GM23338 (cell line): ENCODE data around the gene EXO1. TPM values are rescaled to one million over a fixed set of nuclear protein-coding genes. Genes with fewer than 3 reads are reported as not detected.

Experiments
- ATAC-seq: fragments of 200-7000 bp; cut with Tn5 transposase; 3 replicates; pipeline ENCODE4 v1.9.1; 2020
- DNase-seq: peaks from one replicate; pipeline ENCODE4 v3.0.0-alpha.2; 2015; ENCODE audit warnings: low spot score
- H2AFZ ChIP-seq: fragments of 200-600 bp; sonication (generic); 2 replicates; pipeline ENCODE4 v1.8.0; 2016; ENCODE audit warnings: antibody characterized with exemption, mild to moderate bottlenecking, moderate library complexity
- H3F3A ChIP-seq: fragments of 200-600 bp; sonication (generic); replicated peaks from 2 replicates; pipeline ENCODE4 v1.8.0; 2017; ENCODE audit warnings: antibody characterized with exemption, mixed run types, low read depth
- H3K27ac ChIP-seq: fragments of 200-600 bp; sonication (generic); 2 replicates; pipeline ENCODE4 v1.6.1; 2016; ENCODE audit warnings: low read depth
- H3K27me3 ChIP-seq: fragments of 200-600 bp; sonication (generic); 2 replicates; pipeline ENCODE4 v1.8.0; 2016; ENCODE audit warnings: mild to moderate bottlenecking, mixed run types, moderate library complexity; ENCODE audit not compliant: insufficient read depth
- H3K36me3 ChIP-seq: fragments of 200-600 bp; sonication (generic); 2 replicates; pipeline ENCODE4 v1.8.0; 2016; ENCODE audit warnings: mild to moderate bottlenecking; ENCODE audit not compliant: insufficient read depth
- H3K4me1 ChIP-seq: fragments of 200-600 bp; sonication (generic); 2 replicates; pipeline ENCODE4 v1.8.0; 2016; ENCODE audit warnings: mild to moderate bottlenecking, moderate library complexity; ENCODE audit not compliant: insufficient read depth
- H3K4me2 ChIP-seq: fragments of 200-600 bp; sonication (generic); 2 replicates; pipeline ENCODE4 v1.7.1; 2017; ENCODE audit warnings: mixed run types
- H3K4me3 ChIP-seq: fragments of 200-600 bp; sonication (generic); 2 replicates; pipeline ENCODE4 v1.6.1; 2016; ENCODE audit warnings: mixed run types
- H3K79me2 ChIP-seq: fragments of 200-600 bp; sonication (generic); replicated peaks from 2 replicates; pipeline ENCODE4 v1.8.0; 2017; ENCODE audit warnings: mild to moderate bottlenecking; ENCODE audit not compliant: insufficient read depth
- H3K9me2 ChIP-seq: fragments of 200-600 bp; sonication (generic); 2 replicates; pipeline ENCODE4 v1.8.0; 2017; ENCODE audit not compliant: insufficient read depth
- H4K20me1 ChIP-seq: fragments of 200-600 bp; sonication (generic); replicated peaks from 2 replicates; pipeline ENCODE4 v1.8.0; 2017; ENCODE audit warnings: mild to moderate bottlenecking; ENCODE audit not compliant: insufficient read depth
- H3K27ac Mint-ChIP-seq: 2 replicates; pipeline ENCODE4 v1.8.0; 2020; ENCODE audit warnings: inconsistent platforms, mild to moderate bottlenecking, moderate library complexity, mixed read lengths
- H3K27me3 Mint-ChIP-seq: 3 replicates; pipeline ENCODE4 v1.8.0; 2022; ENCODE audit warnings: low read depth, mild to moderate bottlenecking, moderate library complexity, mixed read lengths, inconsistent platforms; ENCODE audit not compliant: insufficient read depth, poor library complexity
- H3K36me3 Mint-ChIP-seq: 3 replicates; pipeline ENCODE4 v1.8.0; 2021; ENCODE audit warnings: low read depth, mild to moderate bottlenecking, inconsistent platforms, moderate library complexity, mixed read lengths
- H3K4me1 Mint-ChIP-seq: 3 replicates; pipeline ENCODE4 v1.8.0; 2020; ENCODE audit warnings: mild to moderate bottlenecking, inconsistent platforms, mixed read lengths
- H3K4me3 Mint-ChIP-seq: 3 replicates; pipeline ENCODE4 v1.8.0; 2021; ENCODE audit warnings: moderate library complexity, mild to moderate bottlenecking, inconsistent platforms, mixed read lengths
- H3K9me3 Mint-ChIP-seq: 3 replicates; pipeline ENCODE4 v1.8.0; 2020; ENCODE audit warnings: moderate library complexity, mild to moderate bottlenecking, inconsistent platforms, mixed read lengths
- CREB1 ChIP-seq: fragments of 250-450 bp; sonication (Bioruptor Pico); IDR thresholded peaks from 2 replicates; pipeline ENCODE4 v1.5.0; 2020; ENCODE audit warnings: low read depth, mild to moderate bottlenecking, moderate library complexity
- EZH2 ChIP-seq: fragments of 200-600 bp; sonication (generic); IDR thresholded peaks from one replicate; pipeline ENCODE4 v1.8.0; 2017; ENCODE audit warnings: antibody characterized with exemption, mild to moderate bottlenecking, low read depth; ENCODE audit not compliant: unreplicated experiment
- EZH2phosphoT487 ChIP-seq: fragments of 200-600 bp; sonication (generic); IDR thresholded peaks from one replicate; pipeline ENCODE4 v1.8.1; 2018; ENCODE audit warnings: antibody characterized with exemption; ENCODE audit not compliant: unreplicated experiment
- JUNB ChIP-seq: IDR thresholded peaks from one replicate; pipeline ENCODE4 v1.6.1; 2016; ENCODE audit warnings: antibody characterized with exemption; ENCODE audit not compliant: unreplicated experiment
- POLR2AphosphoS5 ChIP-seq: IDR thresholded peaks from 2 replicates; pipeline ENCODE4 v1.6.1; 2016; ENCODE audit warnings: antibody characterized with exemption, low read depth
- STAT1 ChIP-seq: IDR thresholded peaks from one replicate; pipeline ENCODE4 v1.6.1; 2016; ENCODE audit warnings: antibody characterized with exemption; ENCODE audit not compliant: unreplicated experiment
- polyA plus RNA-seq: library from polyadenylated mRNA; unstranded; fragments of >200 nt; fragmentation: Nextera tagmentation; extraction: Ambion mirVana; gene quantifications from 2 replicates; pipeline ENCODE4 v1.2.1, GENCODE V29; 2016
- total RNA-seq: library from RNA; depleted of rRNA; stranded (reverse); fragments of >200 nt; shearing (Covaris generic); gene quantifications from 2 replicates; pipeline ENCODE4 v1.2.3, GENCODE V29; 2014
- TF ChIP-seq, protein P1 (sequence below): IDR thresholded peaks from one replicate; pipeline ENCODE4 v1.6.1; 2018; ENCODE audit warnings: antibody characterized with exemption; ENCODE audit not compliant: unreplicated experiment
- TF ChIP-seq, protein P2 (sequence below), 2 experiments: fragments of 200-600 bp in 1 of 2; sonication (generic) in 1 of 2; conservative IDR thresholded peaks; 2 replicates each; pipeline versions ENCODE4 v1.5.1 to v1.6.1; 2016 to 2017; ENCODE audit warnings: antibody characterized with exemption in 2 of 2, low read depth in 2 of 2, mild to moderate bottlenecking in 2 of 2, moderate library complexity in 1 of 2
- TF ChIP-seq, protein P3 (sequence below): fragments of 250-450 bp; sonication (Bioruptor Pico); IDR thresholded peaks from 2 replicates; pipeline ENCODE4 v1.5.0; 2020; ENCODE audit warnings: mild to moderate bottlenecking, moderate library complexity

EXO1 gene
- total and polyA plus RNA-seq, 2 experiments from 2014 or later, result 16.2 to 34.0 TPM

DNA sequence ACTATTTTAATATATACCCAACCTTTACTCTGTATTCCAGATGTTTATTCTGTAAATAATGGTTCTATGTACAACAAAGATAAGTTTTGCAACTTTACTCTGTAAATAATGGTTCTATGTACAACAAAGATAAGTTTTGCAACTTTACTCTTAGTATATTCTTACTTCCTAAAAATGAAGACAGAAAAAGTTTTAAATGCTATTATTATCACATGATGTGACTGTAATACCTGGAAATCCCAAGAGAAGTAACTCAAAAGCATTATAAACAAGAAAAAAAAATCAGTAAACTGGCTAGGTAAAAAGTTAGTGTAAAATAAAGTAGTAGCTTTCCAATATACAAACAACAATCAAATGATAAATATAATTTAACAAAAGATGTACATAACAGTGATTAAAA lies 18.5 kb upstream of the EXO1 start (continued):
- TF ChIP-seq, protein P1, sequence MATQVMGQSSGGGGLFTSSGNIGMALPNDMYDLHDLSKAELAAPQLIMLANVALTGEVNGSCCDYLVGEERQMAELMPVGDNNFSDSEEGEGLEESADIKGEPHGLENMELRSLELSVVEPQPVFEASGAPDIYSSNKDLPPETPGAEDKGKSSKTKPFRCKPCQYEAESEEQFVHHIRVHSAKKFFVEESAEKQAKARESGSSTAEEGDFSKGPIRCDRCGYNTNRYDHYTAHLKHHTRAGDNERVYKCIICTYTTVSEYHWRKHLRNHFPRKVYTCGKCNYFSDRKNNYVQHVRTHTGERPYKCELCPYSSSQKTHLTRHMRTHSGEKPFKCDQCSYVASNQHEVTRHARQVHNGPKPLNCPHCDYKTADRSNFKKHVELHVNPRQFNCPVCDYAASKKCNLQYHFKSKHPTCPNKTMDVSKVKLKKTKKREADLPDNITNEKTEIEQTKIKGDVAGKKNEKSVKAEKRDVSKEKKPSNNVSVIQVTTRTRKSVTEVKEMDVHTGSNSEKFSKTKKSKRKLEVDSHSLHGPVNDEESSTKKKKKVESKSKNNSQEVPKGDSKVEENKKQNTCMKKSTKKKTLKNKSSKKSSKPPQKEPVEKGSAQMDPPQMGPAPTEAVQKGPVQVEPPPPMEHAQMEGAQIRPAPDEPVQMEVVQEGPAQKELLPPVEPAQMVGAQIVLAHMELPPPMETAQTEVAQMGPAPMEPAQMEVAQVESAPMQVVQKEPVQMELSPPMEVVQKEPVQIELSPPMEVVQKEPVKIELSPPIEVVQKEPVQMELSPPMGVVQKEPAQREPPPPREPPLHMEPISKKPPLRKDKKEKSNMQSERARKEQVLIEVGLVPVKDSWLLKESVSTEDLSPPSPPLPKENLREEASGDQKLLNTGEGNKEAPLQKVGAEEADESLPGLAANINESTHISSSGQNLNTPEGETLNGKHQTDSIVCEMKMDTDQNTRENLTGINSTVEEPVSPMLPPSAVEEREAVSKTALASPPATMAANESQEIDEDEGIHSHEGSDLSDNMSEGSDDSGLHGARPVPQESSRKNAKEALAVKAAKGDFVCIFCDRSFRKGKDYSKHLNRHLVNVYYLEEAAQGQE, result no peak
- TF ChIP-seq POLR2AphosphoS5, result no peak
- TF ChIP-seq CREB1 (CRISPR knock-in tag), result no peak
- TF ChIP-seq JUNB, result no peak
- TF ChIP-seq EZH2, result no peak
- TF ChIP-seq STAT1, result no peak
- TF ChIP-seq, protein P2, sequence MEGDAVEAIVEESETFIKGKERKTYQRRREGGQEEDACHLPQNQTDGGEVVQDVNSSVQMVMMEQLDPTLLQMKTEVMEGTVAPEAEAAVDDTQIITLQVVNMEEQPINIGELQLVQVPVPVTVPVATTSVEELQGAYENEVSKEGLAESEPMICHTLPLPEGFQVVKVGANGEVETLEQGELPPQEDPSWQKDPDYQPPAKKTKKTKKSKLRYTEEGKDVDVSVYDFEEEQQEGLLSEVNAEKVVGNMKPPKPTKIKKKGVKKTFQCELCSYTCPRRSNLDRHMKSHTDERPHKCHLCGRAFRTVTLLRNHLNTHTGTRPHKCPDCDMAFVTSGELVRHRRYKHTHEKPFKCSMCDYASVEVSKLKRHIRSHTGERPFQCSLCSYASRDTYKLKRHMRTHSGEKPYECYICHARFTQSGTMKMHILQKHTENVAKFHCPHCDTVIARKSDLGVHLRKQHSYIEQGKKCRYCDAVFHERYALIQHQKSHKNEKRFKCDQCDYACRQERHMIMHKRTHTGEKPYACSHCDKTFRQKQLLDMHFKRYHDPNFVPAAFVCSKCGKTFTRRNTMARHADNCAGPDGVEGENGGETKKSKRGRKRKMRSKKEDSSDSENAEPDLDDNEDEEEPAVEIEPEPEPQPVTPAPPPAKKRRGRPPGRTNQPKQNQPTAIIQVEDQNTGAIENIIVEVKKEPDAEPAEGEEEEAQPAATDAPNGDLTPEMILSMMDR (conservative IDR thresholded peaks at IDR 0.05; ENCODE audit: low read depth in 2 of 2), result no peak
- TF ChIP-seq EZH2phosphoT487, result no peak

DNA sequence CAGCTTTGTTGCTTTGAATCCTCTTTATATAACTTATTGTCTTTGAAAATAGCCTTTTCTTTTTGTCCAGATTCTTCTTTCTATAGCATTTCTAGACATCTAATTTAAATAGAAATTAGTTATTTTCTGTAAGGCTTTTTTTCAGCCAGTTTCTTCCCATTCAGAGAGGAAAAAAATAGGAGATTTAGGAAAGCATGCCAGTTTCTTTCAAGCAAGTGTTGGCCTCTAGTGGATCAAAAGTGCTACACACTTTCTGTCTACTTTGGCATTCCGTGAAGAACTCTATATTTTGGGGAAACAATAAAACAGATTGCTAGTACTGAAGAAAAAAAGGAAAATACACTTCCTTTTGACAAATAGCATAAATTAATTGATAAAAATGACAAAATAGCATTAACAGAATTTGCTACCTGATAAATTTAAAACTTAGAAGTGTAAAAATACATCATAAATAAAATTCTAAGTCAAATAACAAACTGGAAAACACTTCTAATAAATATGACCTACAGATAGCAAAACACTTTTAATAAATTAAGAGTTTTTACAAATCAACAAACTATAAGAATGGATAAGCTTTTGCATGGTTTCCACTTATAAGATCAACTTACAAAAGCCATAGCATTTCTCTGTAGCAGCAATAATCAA lies 13.1 kb upstream of the EXO1 start:
- no peak overlapping the region for H3K4me3 Mint-ChIP-seq
- H3K4me1 ChIP-seq, result no peaks in the 10 kb centered on the region
- H3K27me3 Mint-ChIP-seq, result no peaks in the 10 kb centered on the region
- H3K36me3 Mint-ChIP-seq, result no peaks in the 10 kb centered on the region
- H3K4me3 ChIP-seq, result no peak overlapping the region
- H3K27ac ChIP-seq, result no peak overlapping the region
- no peaks in the 10 kb centered on the region for H3K36me3 ChIP-seq
- no peak overlapping the region for H2AFZ ChIP-seq
- H3F3A ChIP-seq, result no peaks in the 10 kb centered on the region
- H3K4me2 ChIP-seq, result no peak overlapping the region
- H3K9me3 Mint-ChIP-seq, result no peaks in the 10 kb centered on the region
- no peaks in the 10 kb centered on the region for H4K20me1 ChIP-seq
- TF ChIP-seq, protein P3, sequence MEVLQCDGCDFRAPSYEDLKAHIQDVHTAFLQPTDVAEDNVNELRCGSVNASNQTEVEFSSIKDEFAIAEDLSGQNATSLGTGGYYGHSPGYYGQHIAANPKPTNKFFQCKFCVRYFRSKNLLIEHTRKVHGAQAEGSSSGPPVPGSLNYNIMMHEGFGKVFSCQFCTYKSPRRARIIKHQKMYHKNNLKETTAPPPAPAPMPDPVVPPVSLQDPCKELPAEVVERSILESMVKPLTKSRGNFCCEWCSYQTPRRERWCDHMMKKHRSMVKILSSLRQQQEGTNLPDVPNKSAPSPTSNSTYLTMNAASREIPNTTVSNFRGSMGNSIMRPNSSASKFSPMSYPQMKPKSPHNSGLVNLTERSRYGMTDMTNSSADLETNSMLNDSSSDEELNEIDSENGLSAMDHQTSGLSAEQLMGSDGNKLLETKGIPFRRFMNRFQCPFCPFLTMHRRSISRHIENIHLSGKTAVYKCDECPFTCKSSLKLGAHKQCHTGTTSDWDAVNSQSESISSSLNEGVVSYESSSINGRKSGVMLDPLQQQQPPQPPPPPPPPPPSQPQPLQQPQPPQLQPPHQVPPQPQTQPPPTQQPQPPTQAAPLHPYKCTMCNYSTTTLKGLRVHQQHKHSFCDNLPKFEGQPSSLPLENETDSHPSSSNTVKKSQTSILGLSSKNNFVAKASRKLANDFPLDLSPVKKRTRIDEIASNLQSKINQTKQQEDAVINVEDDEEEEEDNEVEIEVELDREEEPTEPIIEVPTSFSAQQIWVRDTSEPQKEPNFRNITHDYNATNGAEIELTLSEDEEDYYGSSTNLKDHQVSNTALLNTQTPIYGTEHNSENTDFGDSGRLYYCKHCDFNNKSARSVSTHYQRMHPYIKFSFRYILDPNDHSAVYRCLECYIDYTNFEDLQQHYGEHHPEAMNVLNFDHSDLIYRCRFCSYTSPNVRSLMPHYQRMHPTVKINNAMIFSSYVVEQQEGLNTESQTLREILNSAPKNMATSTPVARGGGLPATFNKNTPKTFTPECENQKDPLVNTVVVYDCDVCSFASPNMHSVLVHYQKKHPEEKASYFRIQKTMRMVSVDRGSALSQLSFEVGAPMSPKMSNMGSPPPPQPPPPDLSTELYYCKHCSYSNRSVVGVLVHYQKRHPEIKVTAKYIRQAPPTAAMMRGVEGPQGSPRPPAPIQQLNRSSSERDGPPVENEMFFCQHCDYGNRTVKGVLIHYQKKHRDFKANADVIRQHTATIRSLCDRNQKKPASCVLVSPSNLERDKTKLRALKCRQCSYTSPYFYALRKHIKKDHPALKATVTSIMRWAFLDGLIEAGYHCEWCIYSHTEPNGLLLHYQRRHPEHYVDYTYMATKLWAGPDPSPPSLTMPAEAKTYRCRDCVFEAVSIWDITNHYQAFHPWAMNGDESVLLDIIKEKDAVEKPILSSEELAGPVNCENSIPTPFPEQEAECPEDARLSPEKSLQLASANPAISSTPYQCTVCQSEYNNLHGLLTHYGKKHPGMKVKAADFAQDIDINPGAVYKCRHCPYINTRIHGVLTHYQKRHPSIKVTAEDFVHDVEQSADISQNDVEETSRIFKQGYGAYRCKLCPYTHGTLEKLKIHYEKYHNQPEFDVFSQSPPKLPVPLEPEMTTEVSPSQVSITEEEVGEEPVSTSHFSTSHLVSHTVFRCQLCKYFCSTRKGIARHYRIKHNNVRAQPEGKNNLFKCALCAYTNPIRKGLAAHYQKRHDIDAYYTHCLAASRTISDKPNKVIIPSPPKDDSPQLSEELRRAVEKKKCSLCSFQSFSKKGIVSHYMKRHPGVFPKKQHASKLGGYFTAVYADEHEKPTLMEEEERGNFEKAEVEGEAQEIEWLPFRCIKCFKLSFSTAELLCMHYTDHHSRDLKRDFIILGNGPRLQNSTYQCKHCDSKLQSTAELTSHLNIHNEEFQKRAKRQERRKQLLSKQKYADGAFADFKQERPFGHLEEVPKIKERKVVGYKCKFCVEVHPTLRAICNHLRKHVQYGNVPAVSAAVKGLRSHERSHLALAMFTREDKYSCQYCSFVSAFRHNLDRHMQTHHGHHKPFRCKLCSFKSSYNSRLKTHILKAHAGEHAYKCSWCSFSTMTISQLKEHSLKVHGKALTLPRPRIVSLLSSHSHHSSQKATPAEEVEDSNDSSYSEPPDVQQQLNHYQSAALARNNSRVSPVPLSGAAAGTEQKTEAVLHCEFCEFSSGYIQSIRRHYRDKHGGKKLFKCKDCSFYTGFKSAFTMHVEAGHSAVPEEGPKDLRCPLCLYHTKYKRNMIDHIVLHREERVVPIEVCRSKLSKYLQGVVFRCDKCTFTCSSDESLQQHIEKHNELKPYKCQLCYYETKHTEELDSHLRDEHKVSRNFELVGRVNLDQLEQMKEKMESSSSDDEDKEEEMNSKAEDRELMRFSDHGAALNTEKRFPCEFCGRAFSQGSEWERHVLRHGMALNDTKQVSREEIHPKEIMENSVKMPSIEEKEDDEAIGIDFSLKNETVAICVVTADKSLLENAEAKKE (CRISPR knock-in tag), result no peak
- TF ChIP-seq, protein P2 (conservative IDR thresholded peaks at IDR 0.05; ENCODE audit: low read depth in 2 of 2), result peak; percentile 68 to 71
- no peak for TF ChIP-seq CREB1 (CRISPR knock-in tag)
- H3K4me1 Mint-ChIP-seq, result no peaks in the 10 kb centered on the region
- H3K79me2 ChIP-seq, result no peaks in the 10 kb centered on the region
- DNase-seq, result peak; percentile 62
- no peak; the same call in 2 of the 3 replicates for ATAC-seq
- H3K27me3 ChIP-seq, result no peaks in the 10 kb centered on the region
- no peak overlapping the region for H3K27ac Mint-ChIP-seq
- H3K9me2 ChIP-seq, result no peaks in the 10 kb centered on the region
